ENCODE measurements around the gene RNASE11.
"Not testable (repeated sequence)": the region's sequence is repeated elsewhere in the genome, so short reads cannot be mapped to it uniquely, and the experiment has no call there.

RNASE11 gene

GRCh38 chr14:20587489-20588154 lies at the start of gene RNASE11:
Gene RNASE11 (minus strand): TSS chr14:20588001.
- no peak for DNase-seq

DNA sequence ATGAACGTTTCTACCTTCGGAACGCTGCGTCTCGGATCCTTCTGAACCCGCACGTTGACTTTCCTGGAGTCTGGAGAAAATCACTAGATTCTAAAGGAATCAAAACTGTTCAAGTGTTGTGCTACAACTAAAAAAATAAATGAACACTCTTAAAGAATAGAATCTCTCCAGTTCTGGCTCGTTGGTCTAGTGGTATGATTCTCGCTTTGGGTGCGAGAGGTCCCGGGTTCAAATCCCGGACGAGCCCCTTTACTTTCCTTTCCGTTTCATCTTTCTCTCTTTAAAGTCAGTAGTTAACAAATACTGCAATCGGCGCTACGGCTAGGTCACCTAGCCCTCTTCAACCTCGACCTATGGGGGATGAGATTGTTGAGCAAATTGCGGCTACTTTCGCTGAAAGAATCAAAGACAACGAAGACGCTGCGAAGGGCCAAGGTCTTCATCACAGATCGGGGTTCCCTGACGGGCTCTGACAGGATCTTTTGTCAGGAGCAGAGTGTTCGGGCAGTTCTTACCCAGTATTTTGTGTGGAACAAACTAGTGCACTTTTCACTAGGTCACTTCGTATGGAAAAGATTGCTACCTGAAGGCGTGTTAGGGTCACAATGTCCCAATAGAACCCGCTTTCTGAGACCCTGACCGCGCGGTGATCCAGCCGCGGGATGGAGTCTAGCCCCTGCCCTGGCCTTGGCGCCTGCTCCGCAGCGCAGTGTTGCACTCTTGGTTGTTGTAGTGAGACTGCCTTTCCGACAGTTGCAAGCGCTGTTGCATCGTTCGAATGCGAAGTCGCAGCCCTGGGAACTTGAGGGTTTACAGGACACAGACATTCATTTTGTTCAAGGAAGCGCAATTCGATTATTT lies 45.3 kb upstream of the RNASE11 start:
- DNase-seq: peak; percentile 33

DNA sequence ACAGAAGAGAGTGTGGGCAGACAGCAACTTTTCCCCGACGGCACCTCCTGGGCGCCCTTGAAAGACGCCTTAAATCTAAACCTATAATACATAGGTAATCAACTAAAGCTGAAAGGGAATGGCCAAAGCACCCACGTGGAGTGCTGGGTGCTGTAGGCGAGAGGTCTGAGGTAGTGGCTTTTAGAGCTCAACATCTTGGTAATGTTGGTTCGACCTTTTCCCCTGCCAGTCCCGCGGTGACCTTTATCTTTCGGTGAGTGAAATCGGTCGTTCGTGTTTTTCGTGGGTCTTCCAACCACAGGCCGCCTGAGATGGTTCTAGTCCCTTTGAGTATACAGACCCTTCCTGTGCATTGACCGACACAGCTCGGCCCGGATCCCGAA lies 44.6 kb upstream of the RNASE11 start:
- DNase-seq: no peak

DNA sequence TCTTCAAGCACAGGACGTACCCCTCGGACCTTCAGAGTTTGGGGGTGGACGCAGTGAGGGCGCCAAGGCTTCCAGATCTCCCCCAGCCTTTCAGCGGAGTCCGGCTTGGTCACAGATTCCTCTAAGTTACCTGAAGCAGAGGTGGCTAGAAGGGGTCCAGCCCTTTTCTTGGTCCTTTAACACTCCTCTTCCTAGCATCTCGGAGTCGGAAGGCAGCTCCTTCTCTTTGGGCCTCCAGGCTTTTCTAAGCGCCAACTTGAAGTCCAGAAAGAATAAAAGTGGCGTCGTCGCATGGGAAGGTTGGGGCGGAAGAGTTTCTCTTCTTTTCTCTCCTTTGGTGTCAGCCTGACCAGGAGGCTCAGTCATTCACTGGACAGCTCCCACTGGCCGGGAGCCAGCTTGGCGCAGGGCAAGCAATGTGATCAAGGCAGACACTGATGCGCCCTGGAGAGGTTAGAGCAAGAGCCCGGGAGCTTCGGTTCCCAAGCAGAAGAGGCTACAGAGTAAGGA lies 44.1 kb upstream of the RNASE11 start:
- DNase-seq: no peak

- DNase-seq: peak; percentile 29
These were observed 43.5 kb upstream of the RNASE11 start for GRCh38 chr14:20631023-20631879.

DNA sequence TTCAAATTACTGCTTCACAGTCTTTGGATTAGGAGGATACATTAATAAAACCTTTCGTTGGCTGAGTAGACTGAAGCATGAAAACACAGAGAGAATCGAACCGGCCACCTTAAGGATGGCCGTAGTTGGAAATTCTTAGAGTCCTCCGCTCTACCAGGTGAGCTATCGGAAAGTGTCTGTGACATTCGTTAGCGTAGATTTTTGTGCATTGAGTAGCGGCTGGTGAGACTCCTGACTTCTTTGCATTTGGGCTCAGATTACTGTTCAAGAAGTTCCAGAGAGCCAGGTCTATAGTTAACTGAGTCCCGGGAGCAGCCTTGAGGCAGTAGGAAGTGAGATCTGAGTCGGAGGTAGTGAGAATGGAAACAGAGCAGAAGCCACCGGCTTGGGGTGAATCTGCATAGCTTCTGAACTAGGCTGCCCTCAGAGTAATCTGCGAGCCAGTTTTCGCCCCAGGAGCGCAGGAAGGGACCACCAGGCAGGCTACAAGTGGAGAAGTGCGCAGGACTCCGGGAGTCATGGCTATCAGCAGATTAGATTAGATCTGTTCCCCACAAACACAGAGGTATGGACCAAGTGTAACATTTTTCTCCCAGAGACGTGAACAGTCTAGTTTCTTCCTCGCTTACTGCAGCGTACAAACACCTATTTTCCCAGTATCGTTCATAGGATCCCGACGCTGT lies 42.7 kb upstream of the RNASE11 start:
- peak; percentile 23 for DNase-seq

- DNase-seq: no peak
These were observed 40.5 kb upstream of the RNASE11 start for GRCh38 chr14:20628063-20628854.

GRCh38 chr14:20627346-20628027 lies 39.7 kb upstream of the RNASE11 start:
- no peak for DNase-seq

DNA sequence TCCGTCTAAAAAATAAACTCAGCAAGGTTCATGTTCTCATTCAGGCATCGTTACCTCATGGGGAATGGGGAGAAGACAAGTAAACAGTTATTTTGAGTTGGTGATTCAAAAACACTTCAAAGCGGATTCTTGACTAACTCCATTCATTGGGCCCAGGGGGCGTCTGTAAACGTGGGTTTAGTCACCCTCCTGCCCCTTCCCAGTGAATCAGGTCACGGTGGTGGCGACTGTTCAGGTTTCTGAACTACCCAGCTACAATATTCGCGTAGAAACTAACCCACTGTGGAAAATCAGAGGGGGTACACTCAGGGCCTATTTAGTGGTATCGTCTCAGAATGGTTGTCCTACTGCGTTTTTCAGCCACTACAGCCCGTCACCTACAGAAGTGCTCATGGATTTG lies 38.5 kb upstream of the RNASE11 start:
- DNase-seq: no peak

GRCh38 chr14:20624495-20625070 lies 36.8 kb upstream of the RNASE11 start:
- no peak for DNase-seq

GRCh38 chr14:20623798-20624197 lies 36.0 kb upstream of the RNASE11 start:
- no peak for DNase-seq

GRCh38 chr14:20622816-20623291 lies 35.1 kb upstream of the RNASE11 start:
- no peak for DNase-seq

DNA sequence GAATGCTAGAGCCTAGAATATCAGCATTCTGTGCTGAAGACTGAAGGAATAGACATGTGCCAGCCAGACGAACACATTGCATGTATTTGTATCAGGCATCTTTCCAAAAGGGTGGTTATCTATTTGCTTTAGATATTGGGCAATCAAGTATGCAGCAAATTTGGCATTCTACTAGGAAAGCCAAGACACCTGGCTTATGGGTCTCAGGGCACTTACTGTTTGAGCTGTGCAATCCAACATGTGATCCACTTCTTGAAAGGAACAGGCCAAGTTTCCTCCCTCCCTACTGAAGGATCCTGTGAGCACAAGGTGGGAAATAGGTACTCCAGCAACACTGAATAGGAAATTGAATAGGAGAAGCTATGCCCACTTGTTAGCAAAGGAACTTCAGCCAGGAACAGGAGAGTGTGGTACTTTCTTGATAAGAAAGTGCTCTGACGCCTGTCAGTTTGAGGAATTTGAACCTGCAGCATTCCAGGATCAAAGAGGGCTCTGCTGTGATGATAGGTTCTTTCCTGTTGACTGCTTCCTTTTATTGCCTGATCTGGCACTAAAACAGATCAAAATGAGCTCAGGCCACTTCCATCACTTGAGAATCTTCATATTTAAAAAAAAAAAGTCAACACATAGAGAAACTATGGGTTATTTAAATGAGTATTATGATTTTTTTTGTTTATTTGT lies 33.1 kb upstream of the RNASE11 start:
- no peak for DNase-seq

DNA sequence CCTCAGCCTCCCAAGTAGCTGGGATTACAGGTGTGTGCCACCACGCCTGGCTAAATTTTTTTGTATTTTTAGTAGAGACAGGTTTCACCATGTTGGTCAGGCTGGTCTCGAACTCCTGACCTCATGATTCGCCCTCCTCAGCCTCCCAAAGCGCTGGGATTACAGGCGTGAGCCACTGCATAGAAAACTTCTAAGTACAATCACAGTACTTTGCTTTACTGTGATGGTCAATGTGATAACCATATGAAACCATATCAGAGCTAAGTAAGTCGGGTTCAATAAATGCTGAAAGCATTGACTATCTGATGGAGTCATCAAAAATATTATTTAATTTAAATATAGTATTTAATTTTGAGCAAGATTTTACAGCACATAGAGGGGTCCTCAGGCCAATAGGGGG lies 31.9 kb upstream of the RNASE11 start:
- not testable (repeated sequence) for DNase-seq

GRCh38 chr14:20618271-20618749 lies 30.5 kb upstream of the RNASE11 start:
- DNase-seq: no peak

DNA sequence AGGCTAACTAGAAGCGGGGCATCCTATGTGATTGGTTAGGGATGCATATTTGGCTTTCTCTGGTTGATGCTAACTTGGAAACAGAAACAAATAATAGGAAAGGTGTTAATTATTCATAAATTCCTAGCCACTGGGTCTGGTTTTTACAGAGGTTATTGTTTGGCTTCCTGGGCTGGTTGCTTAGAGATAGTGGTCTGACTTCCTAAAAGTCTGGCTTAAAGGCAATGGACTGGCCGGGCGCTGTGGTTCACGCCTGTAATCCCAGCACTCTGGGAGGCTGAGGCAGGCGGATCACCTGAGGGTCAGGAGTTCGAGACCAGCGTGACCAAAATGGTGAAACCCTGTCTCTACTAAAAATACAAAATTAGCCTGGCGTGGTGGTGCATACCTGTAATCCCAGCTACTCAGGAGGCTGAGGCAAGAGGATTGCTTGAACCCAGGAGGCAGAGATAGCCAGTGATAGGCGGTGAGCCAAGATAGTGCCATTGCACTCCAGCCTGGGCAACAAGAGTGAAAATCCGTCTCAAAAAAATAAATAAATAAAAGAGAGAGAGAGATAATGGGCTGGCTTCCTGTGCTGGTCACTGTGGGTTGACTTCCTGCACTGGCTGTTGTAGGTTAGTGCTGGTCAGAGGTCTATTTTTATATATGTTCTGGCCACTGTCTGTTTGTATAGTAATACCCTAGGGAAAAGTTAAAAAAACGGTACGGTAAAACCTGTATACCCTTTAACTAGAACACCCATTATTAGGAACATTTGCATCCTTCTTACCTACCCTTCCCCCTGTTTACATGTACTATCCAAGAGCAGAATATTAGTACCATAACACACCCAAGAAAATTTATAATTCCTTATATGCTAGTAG lies 29.6 kb upstream of the RNASE11 start:
- DNase-seq: no peak

- DNase-seq: no peak
These were observed 28.2 kb upstream of the RNASE11 start for GRCh38 chr14:20615996-20616395.

- DNase-seq: peak; percentile 42
These were observed 26.4 kb upstream of the RNASE11 start for GRCh38 chr14:20614038-20614840.
